Activated CD4-positive, alpha-beta T cell treated with anti-CD3 and anti-CD28 coated beads, Interleukin-2, amount 50 U/mL, for 16 hours (primary cell): Measurements from ENCODE around the gene PPFIA4.
A peak's percentile ranks its signal among the peaks of the same experiment; 100 is the strongest.
"Not testable (repeated sequence)": the region's sequence is repeated elsewhere in the genome, so short reads cannot be mapped to it uniquely, and the experiment has no call there.

Experiments
- DNase-seq: peaks from one replicate; pipeline ENCODE4 v3.0.0-alpha.2; 2020

PPFIA4 gene

GRCh38 chr1:203026031-203026665, at the start of gene PPFIA4:
TSS of gene PPFIA4 (plus strand) at chr1:203026491. CDS start at chr1:203039009, 12,518 bp downstream.
- peak; percentile 87 for DNase-seq

- DNase-seq, result no peak
Measured at GRCh38 chr1:202976633-202977032, 49.7 kb upstream of the PPFIA4 start.

DNA sequence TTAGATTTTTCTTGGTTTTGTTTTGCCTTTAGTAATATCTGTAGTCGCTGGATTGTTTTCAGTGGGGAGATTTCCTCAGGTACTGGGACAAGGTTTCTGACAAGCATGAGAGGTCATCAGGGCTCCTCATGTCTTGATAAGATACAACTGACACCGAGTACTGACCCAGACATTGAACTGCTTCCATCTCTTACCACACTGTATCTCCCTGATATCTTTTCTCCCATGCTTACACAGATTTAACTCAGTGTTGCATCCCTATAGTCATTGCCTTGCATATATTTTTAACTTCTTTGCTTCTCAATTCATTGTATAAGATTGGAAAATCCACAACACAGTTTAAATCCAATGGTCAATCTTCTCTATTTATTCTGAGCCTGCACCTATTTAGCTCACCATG, 46.8 kb upstream of the PPFIA4 start:
- DNase-seq, result no peak

DNA sequence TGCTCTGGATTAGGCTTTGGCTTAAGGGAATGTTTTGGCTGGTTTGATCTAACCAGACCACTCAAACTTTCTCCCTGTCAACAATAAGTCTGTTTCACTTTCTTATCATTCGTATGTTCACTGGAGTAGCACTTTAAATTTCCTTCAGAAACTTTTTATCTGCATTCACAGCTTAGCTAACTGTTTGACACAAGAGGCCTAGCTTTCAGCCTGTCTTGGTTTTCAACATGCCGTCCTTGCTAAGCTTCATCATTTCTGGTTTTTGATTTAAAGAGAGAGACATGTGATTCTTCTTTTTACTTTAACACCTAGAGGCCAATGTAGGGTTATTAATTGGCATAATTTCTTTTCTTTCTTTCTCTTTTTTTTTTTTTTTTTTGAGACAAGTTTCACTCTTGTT, 44.4 kb upstream of the PPFIA4 start:
- DNase-seq, result no peak

- DNase-seq, result no peak
Measured at GRCh38 chr1:202982715-202983430, 43.4 kb upstream of the PPFIA4 start.

GRCh38 chr1:202986120-202986519, 40.2 kb upstream of the PPFIA4 start:
- not testable (repeated sequence) for DNase-seq

DNA sequence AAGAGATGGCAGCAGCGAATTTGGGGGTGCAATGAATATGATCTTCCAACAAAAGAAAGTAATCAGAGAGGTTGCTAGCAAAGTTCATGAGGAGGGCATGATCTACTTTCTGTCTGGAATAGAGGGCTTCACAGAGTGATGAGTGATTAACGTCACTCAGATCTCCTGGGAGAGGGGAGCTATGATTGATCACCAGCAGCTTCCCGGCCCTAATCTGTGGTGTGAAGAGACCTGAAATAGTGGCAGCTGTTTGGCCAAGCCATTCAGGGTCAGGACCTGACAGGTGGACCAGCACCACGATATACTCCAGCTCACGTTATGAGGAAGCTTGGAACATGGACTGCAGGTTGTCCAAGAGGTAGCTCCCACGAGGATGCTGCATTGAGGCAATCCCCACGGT, 39.0 kb upstream of the PPFIA4 start:
- DNase-seq, result no peak

- DNase-seq, result no peak
Measured at GRCh38 chr1:202987922-202988583, 38.2 kb upstream of the PPFIA4 start.

- DNase-seq, result no peak
Measured at GRCh38 chr1:202989879-202990278, 36.4 kb upstream of the PPFIA4 start.

GRCh38 chr1:202991112-202991511, 35.2 kb upstream of the PPFIA4 start:
- DNase-seq, result no peak

- DNase-seq, result no peak
Measured at GRCh38 chr1:202994756-202995155, 31.5 kb upstream of the PPFIA4 start.

GRCh38 chr1:202998836-202999750, 27.2 kb upstream of the PPFIA4 start:
- DNase-seq, result peak; percentile 68

- no peak for DNase-seq
Measured at GRCh38 chr1:203000217-203000944, 25.9 kb upstream of the PPFIA4 start.

DNA sequence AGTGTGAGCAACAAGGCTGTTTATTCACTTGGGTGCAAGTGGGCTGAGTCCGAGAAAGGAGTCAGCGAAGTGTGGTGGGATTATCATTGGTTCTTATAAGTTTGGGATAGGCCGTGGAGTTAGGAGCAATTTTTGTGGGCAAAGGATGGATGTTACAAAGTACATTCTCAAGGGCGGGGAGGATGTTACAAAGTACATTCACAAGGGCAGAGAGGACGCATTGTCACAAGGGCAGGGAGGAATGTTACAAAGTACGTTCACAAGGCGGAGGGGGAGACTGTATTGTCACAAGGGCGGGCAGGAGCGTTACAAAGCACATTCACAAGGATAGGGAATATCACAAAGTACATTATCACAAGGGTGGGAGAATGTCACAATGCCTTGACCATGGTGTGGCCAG, 24.3 kb upstream of the PPFIA4 start:
- DNase-seq, result no peak

DNA sequence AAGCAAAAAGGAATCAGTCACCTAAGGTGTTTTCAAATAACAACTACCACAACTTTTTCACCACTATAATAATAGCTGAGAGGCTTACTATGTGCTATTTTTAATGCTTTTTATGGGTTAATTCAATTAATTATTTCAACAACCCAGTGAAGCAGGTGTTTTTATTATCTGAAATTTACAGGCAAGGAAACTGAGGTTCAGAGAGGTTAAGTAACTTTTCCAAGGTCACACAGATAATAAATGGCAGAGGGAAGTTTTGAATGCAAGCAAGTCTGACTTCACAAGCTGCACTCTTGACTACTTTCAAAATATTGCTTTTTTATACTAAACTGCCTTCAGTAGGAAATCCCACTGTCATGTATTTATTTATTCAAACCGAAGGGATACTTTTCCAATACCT, 23.3 kb upstream of the PPFIA4 start:
- no peak for DNase-seq

DNA sequence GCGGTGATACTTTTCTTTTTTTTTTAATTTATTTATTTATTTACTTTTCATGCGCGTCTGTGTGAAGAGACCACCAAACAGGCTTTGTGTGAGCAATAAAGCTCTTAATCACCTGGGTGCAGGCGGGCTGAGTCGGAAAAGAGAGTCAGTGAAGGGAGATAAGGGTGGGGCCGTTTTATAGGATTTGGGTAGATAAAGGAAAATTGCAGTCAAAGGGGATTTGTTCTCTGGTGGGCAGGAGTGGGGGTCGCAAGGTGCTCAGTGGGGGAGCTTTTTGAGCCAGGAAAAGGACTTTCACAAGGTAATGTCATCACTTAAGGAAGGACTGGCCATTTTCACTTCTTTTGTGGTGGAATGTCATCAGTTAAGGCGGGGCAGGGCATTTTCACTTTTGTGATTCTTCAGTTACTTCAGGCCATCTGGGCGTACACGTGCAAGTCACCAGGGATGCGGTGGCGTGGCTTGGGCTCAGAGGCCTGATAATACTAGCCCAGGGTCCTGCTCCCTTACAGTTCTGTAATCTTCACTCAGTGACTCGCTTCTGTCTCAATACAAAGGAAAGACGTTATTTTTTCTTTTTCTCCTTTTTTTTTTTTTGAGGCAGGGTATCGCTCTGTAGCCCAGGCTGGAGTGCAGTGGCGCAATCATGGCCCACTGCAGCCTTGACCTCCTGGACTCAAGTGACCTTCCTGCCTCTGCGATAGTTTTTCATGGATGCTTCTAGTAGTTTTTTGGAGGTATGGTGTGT, 20.7 kb upstream of the PPFIA4 start:
- DNase-seq, result not testable (repeated sequence)

DNA sequence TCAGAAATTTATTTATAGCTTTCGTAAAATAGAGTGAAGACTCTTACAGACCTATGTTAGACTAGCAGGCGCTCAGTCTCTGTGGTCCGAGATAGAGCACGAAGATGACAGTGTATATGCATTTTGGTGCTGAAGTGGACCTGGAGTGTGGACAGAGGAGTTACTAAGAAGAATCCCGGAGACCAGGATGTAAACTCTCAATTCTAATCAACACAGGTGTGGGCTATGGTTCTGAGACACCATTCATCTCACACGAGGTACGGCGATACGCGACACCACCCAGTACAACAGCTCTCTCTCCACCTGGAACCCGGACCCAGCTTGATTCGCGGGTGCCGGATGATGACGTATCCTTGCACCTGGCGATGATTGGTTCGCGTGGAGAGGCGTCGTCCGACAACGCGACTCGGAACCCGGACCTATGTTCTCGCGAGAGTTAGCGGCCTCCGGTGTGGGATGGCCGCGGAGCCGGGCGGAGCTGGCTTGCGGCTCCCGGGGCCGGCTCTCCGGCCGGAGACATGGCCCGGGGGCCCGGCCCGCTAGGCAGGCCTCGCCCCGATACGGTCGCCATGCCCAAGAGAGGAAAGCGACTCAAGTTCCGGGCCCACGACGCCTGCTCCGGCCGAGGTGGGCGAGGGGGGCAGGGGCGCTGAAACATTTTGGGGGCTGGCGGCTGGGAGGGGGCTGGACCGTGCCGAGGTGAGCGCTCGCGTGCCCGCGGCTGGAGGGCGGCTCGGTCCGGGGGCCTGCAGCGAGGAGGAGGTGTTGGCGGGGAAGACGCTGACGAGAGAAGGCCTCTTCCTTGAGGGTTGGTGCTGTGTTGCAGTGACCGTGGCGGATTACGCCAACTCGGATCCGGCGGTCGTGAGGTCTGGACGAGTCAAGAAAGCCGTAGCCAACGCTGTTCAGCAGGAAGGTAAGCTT, 19.1 kb upstream of the PPFIA4 start, which contains the start of gene TMEM183A:
Gene TMEM183A (plus strand): TSS at position 427 of the 924 bp plus-strand sequence. CDS start 92 bp downstream, at position 519.
- peak; percentile 99 for DNase-seq

- DNase-seq, result no peak
Measured at GRCh38 chr1:203009185-203009584, 17.1 kb upstream of the PPFIA4 start.

DNA sequence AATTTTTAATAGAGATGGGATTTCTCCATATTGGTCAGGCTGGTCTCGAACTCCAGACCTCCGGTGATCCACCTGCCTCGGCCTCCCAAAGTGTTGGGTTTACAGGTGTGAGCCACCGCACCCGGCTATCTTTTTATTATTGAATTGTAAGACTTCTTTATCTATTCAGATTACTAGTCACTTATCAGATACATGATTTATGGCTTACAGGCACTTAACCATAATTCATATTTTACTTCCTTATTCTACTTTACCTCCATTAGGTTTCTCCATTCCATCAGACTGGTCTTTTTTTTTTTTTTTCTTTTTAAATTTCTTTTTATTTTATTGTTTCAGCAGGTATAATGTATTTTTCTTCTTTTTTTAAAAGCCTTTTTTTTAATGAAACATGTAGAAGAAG, 14.7 kb upstream of the PPFIA4 start:
- DNase-seq, result no peak

DNA sequence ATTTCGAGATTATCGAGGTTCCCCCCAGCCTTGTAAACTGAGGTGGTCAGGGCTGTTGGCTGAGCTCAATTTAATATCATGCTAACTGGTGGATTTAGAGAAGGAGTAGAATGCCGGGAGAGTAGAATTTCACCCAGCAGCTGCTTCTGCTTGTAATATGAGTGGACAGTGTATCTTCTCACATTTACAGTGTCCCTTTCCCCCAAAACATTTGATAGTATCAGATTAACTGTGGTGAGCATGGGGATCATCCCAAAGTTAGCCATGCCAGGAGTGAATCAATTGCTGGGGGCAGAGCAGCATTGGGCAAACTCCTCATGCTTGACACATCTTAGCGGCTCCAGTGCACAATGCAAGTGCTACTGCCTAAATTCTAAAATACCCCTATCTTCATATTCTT, 9.2 kb upstream of the PPFIA4 start:
- DNase-seq, result no peak
